Heart left ventricle (tissue), 16 donors: ENCODE results near the gene SLC25A10. TPM values are rescaled to one million over a fixed set of nuclear protein-coding genes. Genes with fewer than 3 reads are reported as not detected.

Source experiments
- ATAC-seq, 4 donors: fragments of 200-7000 bp; cut with Tn5 transposase; one replicate each; pipeline ENCODE4 v1.9.1; 2020 to 2022; ENCODE audit warnings: moderate library complexity in 4 of 4, mild to moderate bottlenecking in 3 of 4, moderate number of reproducible peaks in 1 of 4
- DNase-seq, 5 donors: peaks; one replicate each; pipeline ENCODE4 v3.0.0-alpha.2; 2020
- H3K27ac ChIP-seq, 12 donors: fragments of 200-600 bp; sonication (generic) in 4 of 12; one replicate each; pipeline versions ENCODE4 v1.5.0 to v1.8.0; 2016 to 2022; ENCODE audit warnings: mild to moderate bottlenecking in 2 of 12
- H3K27me3 ChIP-seq, 9 donors: fragments of 200-600 bp; sonication (generic) in 2 of 9; one replicate each; pipeline versions ENCODE4 v1.5.1 to v1.8.0; 2016 to 2022; ENCODE audit warnings: mild to moderate bottlenecking in 3 of 9
- H3K36me3 ChIP-seq, 9 donors: fragments of 200-600 bp; sonication (generic) in 2 of 9; one replicate each; pipeline versions ENCODE4 v1.5.0 to v1.8.0; 2018 to 2022; ENCODE audit warnings: mild to moderate bottlenecking in 2 of 9
- H3K4me1 ChIP-seq, 12 donors: fragments of 200-600 bp; sonication (generic) in 4 of 12; one replicate each; pipeline versions ENCODE4 v1.5.0 to v1.8.0; 2016 to 2022; ENCODE audit warnings: mild to moderate bottlenecking in 3 of 12
- H3K4me3 ChIP-seq, 12 donors: fragments of 200-600 bp; sonication (generic) in 4 of 12; one replicate each; pipeline versions ENCODE4 v1.5.0 to v1.8.0; 2017 to 2022; ENCODE audit warnings: mild to moderate bottlenecking in 9 of 12, moderate library complexity in 4 of 12
- H3K9me3 ChIP-seq, 12 donors: fragments of 200-600 bp; sonication (generic) in 4 of 12; one replicate each; pipeline versions ENCODE4 v1.5.0 to v1.8.0; 2016 to 2022; ENCODE audit warnings: mild to moderate bottlenecking in 1 of 12
- CTCF ChIP-seq, 12 donors: fragments of 200-600 bp; sonication (generic) in 4 of 12; IDR thresholded peaks; one replicate each; pipeline versions ENCODE4 v1.5.0 to v1.8.0; 2018 to 2022; ENCODE audit warnings: antibody characterized with exemption in 12 of 12, mild to moderate bottlenecking in 5 of 12
- POLR2A ChIP-seq, 2 donors: fragments of 450-650 bp; IDR thresholded peaks; one replicate each; pipeline ENCODE4 v1.6.1; 2017; ENCODE audit warnings: antibody characterized with exemption in 2 of 2, mild to moderate bottlenecking in 2 of 2, moderate library complexity in 2 of 2
- WGBS, 4 donors: extraction: QIAGEN DNeasy Blood & Tissue Kit in 2 of 4; methylation state at CpG; one replicate each; pipeline versions ENCODE4 v1.1.5 to v1.1.7; 2013 to 2018; 5-methylcytosine and 5-hydroxymethylcytosine counted together
- intact Hi-C, 10 donors: fragments of 100-400 bp; cut with DNase I; formaldehyde crosslinking; loops; one replicate each; pipeline versions ENCODE4 v1.11.1 to v1.14.2; 2022
- polyA plus RNA-seq, 2 donors: library from polyadenylated mRNA; stranded (reverse); fragments of 200-250 nt; gene quantifications; one replicate each; pipeline ENCODE4 v1.2.3, GENCODE V29; 2013
- total RNA-seq, 9 donors: library from RNA; depleted of rRNA in 2 of 9; stranded (reverse); fragments of >200 nt in 2 of 9; fragmentation: NEBNext Ultra II Directional in 3 of 9; extraction: Animal tissue kit (Norgen Biotek cat#: 25700) in 3 of 9; gene quantifications; one replicate each; pipeline versions ENCODE4 v1.1.0 to v1.2.4, GENCODE V29; 2016 to 2023
- donor health status: ischemic (EF 13 %, LVEDD 7.1; RV severe dilation, severe dysfunction).
- donor health status: healthy with polysubstance abuse.
- donor health status: DM: no; HTN: yes; CAD: no.
- donor health status: DM: no; HTN: no; CAD: no.
- donor health status: ischemic (EF 25% LVEDD 6.9; RV normal size, moderate dysfunction).
- donor health status: ischemic (EF 25% LVEDD 5.7; RV mildly dilated, moderate dysfunction).
- donor health status: healthy.
- donor health status: DM: yes; HTN: yes; CAD: no.
- donor health status: ischemic (EF 35%, LVEDD 5.7; RV mildly dilated, moderate dysfunction).
- donor health status: nonischemic (EF 11% LVEDD 7.7; RV severe dilation, severe dysfunction).
- donor health status: DM: yes; HTN: yes; CAD: no.
- donor health status: PGD.
- donor health status: ischemic (EF 29% LVEDD 5.4; RV normal size, mild dysfunction).
- donor health status: nonischemic (EF 23%, LVEDD 6.1; RV moderate dilation, normal function).

SLC25A10 gene
- total and polyA plus RNA-seq, 11 donors, result 7.0 to 17.9 (median 9.4) TPM

GRCh38 chr17:81712468-81713003 lies 452 bp downstream of the SLC25A10 start:
- peak in 3 of 4 donors; percentile 12 to 21 (median 16) for ATAC-seq
- Histone ChIP-seq H3K4me3 (peak overlapping the region; percentile 59 to 98 (median 82)), H3K27ac (peak overlapping the region in 5 of 12 donors; percentile 47 to 77 (median 76)), H3K36me3 (peaks cover 0 to 10% (median 5%) of the 10 kb centered on the region in 9 donors), H3K4me1 (peaks cover 6 to 35% (median 27%) of the 10 kb centered on the region in 12 donors), H3K9me3 (no peaks in the 10 kb centered on the region), H3K27me3 (no peaks in the 10 kb centered on the region)
- TF ChIP-seq CTCF (IDR thresholded peaks at IDR 0.05) (peak in 2 of 12 donors; percentile 20 to 22), POLR2A (IDR thresholded peaks at IDR 0.05) (no peak)
- 3 to 14% (median 7%) methylated on average over 12 to 41 of the region's 41 CpGs for WGBS, 4 donors
- no peak for DNase-seq
- intact Hi-C loops, result no loop called here

GRCh38 chr17:81713004-81713555 lies 996 bp downstream of the SLC25A10 start:
- peak overlapping the region in 1 of 12 donors; percentile 76 for H3K27ac ChIP-seq
- WGBS, 4 donors, result 38 to 46% (median 44%) methylated on average over 18 of the region's 18 CpGs

GRCh38 chr17:81713556-81714411 lies 1.7 kb downstream of the SLC25A10 start:
- H3K36me3 ChIP-seq, result no peaks in the 10 kb centered on the region
- no peak for DNase-seq
- H3K27ac ChIP-seq, result no peak overlapping the region
- H3K27me3 ChIP-seq, result no peaks in the 10 kb centered on the region
- ATAC-seq, result no peak
- 83 to 90% (median 85%) methylated on average over 24 to 36 of the region's 36 CpGs for WGBS, 4 donors
- TF ChIP-seq POLR2A (IDR thresholded peaks at IDR 0.05) (no peak), CTCF (IDR thresholded peaks at IDR 0.05) (no peak)
- no peaks in the 10 kb centered on the region for H3K9me3 ChIP-seq
- peak overlapping the region in 2 of 12 donors; percentile 96 to 98 for H3K4me3 ChIP-seq
- intact Hi-C loops, result no loop called here
- H3K4me1 ChIP-seq, result peaks cover 6 to 35% (median 27%) of the 10 kb centered on the region in 12 donors

More at GRCh38 chr17:81713004-81713555, 996 bp downstream of the SLC25A10 start:
- intact Hi-C loops, result no loop called here
- H3K36me3 ChIP-seq, result peaks cover 0 to 5% (median 0%) of the 10 kb centered on the region in 9 donors
- H3K4me3 ChIP-seq, result peak overlapping the region in 11 of 12 donors; percentile 59 to 98 (median 82)
- TF ChIP-seq POLR2A (IDR thresholded peaks at IDR 0.05) (no peak), CTCF (IDR thresholded peaks at IDR 0.05) (no peak)
- H3K27me3 ChIP-seq, result no peaks in the 10 kb centered on the region
- no peak for ATAC-seq
- H3K4me1 ChIP-seq, result peaks cover 6 to 35% (median 27%) of the 10 kb centered on the region in 12 donors
- no peaks in the 10 kb centered on the region for H3K9me3 ChIP-seq
- no peak for DNase-seq
